ENCODE data around the gene TCN2. TPM values are rescaled to one million over a fixed set of nuclear protein-coding genes. Genes with fewer than 3 reads are reported as not detected.

Gene TCN2
- total RNA-seq, 1 donor = 18.8 TPM

- peak overlapping the region; percentile 98 for H3K4me2 ChIP-seq (ENCODE audit: insufficient read depth, low read length)
- H3K4me3 ChIP-seq (ENCODE audit: insufficient read depth, low read length) = peak overlapping the region; percentile 89
Observed at GRCh38 chr22:30637701-30638114, 30.7 kb downstream of the TCN2 start.

GRCh38 chr22:30640361-30640760, 33.4 kb downstream of the TCN2 start:
- H3K36me3 ChIP-seq (ENCODE audit: insufficient read depth, low read length) = no peaks in the 10 kb centered on the region
- H3K27ac ChIP-seq (ENCODE audit: low read depth, low read length) = no peak overlapping the region
- peaks cover 18% of the 10 kb centered on the region for H4K20me1 ChIP-seq (ENCODE audit: insufficient read depth, low read length)
- DNase-seq (ENCODE audit: insufficient read length, low spot score, missing footprints) = no peak
- H2AFZ ChIP-seq (ENCODE audit: low read length) = no peak overlapping the region
- no peak overlapping the region for H3K4me3 ChIP-seq (ENCODE audit: insufficient read depth, low read length)
- H3K9me3 ChIP-seq (ENCODE audit: low read depth, low read length) = no peaks in the 10 kb centered on the region
- H3K79me2 ChIP-seq (ENCODE audit: insufficient read depth, low read length) = peaks cover 71% of the 10 kb centered on the region
- peaks cover 33% of the 10 kb centered on the region for H3K4me1 ChIP-seq (ENCODE audit: insufficient read depth, low read length)
- no peak overlapping the region for H3K4me2 ChIP-seq (ENCODE audit: insufficient read depth, low read length)
- no peaks in the 10 kb centered on the region for H3K27me3 ChIP-seq (ENCODE audit: insufficient read depth, low read length)
- no peak for TF ChIP-seq CTCF (IDR thresholded peaks at IDR 0.05; ENCODE audit: extremely low read depth, low read depth, low read length)

More at GRCh38 chr22:30637701-30638114, 30.7 kb downstream of the TCN2 start:
- Histone ChIP-seq H3K36me3 (ENCODE audit: insufficient read depth, low read length) (no peaks in the 10 kb centered on the region), H3K79me2 (ENCODE audit: insufficient read depth, low read length) (peaks cover 56% of the 10 kb centered on the region), H4K20me1 (ENCODE audit: insufficient read depth, low read length) (peaks cover 9% of the 10 kb centered on the region), H3K27ac (ENCODE audit: low read depth, low read length) (no peak overlapping the region), H3K9me3 (ENCODE audit: low read depth, low read length) (no peaks in the 10 kb centered on the region), H2AFZ (ENCODE audit: low read length) (no peak overlapping the region), H3K4me1 (ENCODE audit: insufficient read depth, low read length) (peaks cover 29% of the 10 kb centered on the region), H3K27me3 (ENCODE audit: insufficient read depth, low read length) (no peaks in the 10 kb centered on the region)
- TF ChIP-seq CTCF (IDR thresholded peaks at IDR 0.05; ENCODE audit: extremely low read depth, low read depth, low read length) = no peak
- no peak for DNase-seq (ENCODE audit: insufficient read length, low spot score, missing footprints)

- Histone ChIP-seq H3K9me3 (ENCODE audit: low read depth, low read length) (no peaks in the 10 kb centered on the region), H3K4me3 (ENCODE audit: insufficient read depth, low read length) (no peak overlapping the region), H3K27ac (ENCODE audit: low read depth, low read length) (no peak overlapping the region), H3K27me3 (ENCODE audit: insufficient read depth, low read length) (no peaks in the 10 kb centered on the region), H4K20me1 (ENCODE audit: insufficient read depth, low read length) (peaks cover 18% of the 10 kb centered on the region), H3K4me1 (ENCODE audit: insufficient read depth, low read length) (peaks cover 31% of the 10 kb centered on the region), H3K79me2 (ENCODE audit: insufficient read depth, low read length) (peaks cover 73% of the 10 kb centered on the region), H2AFZ (ENCODE audit: low read length) (no peak overlapping the region), H3K36me3 (ENCODE audit: insufficient read depth, low read length) (no peaks in the 10 kb centered on the region), H3K4me2 (ENCODE audit: insufficient read depth, low read length) (no peak overlapping the region)
- DNase-seq (ENCODE audit: insufficient read length, low spot score, missing footprints) = no peak
- TF ChIP-seq CTCF (IDR thresholded peaks at IDR 0.05; ENCODE audit: extremely low read depth, low read depth, low read length) = no peak
Observed at GRCh38 chr22:30640839-30641430, 34.0 kb downstream of the TCN2 start.

GRCh38 chr22:30643055-30643875, 36.3 kb downstream of the TCN2 start:
- Histone ChIP-seq H3K36me3 (ENCODE audit: insufficient read depth, low read length) (peaks cover 3% of the 10 kb centered on the region), H4K20me1 (ENCODE audit: insufficient read depth, low read length) (peaks cover 9% of the 10 kb centered on the region), H3K9me3 (ENCODE audit: low read depth, low read length) (no peaks in the 10 kb centered on the region), H2AFZ (ENCODE audit: low read length) (no peak overlapping the region), H3K79me2 (ENCODE audit: insufficient read depth, low read length) (peaks cover 66% of the 10 kb centered on the region), H3K4me3 (ENCODE audit: insufficient read depth, low read length) (no peak overlapping the region), H3K27ac (ENCODE audit: low read depth, low read length) (peak overlapping the region; percentile 85), H3K4me1 (ENCODE audit: insufficient read depth, low read length) (peaks cover 13% of the 10 kb centered on the region), H3K4me2 (ENCODE audit: insufficient read depth, low read length) (peak overlapping the region; percentile 35), H3K27me3 (ENCODE audit: insufficient read depth, low read length) (no peaks in the 10 kb centered on the region)
- TF ChIP-seq CTCF (IDR thresholded peaks at IDR 0.05; ENCODE audit: extremely low read depth, low read depth, low read length) = no peak
- no peak for DNase-seq (ENCODE audit: insufficient read length, low spot score, missing footprints)

Measured in osteoblast (primary cell).